Activated T-helper 1 cell treated with anti-CD3 and anti-CD28 coated beads, Interleukin-12 subunit alpha, Interleukin-12 subunit beta, Interleukin-2, Interleukin-4 antibody, amounts not matched to agents 30 ng/mL and 10 ng/mL and 1 ng/mL, durations not matched to agents 14 hours and 24 hours and 36 hours (primary cell): ENCODE results near the gene SEMA4D. TPM values are rescaled to one million over a fixed set of nuclear protein-coding genes. Genes with fewer than 3 reads are reported as not detected.
A peak's percentile ranks its signal among the peaks of the same experiment; 100 is the strongest.

Experiments
- DNase-seq: peaks from one replicate; pipeline ENCODE4 v3.0.0; 2021; ENCODE audit warnings: low spot score
- H3K27ac Mint-ChIP-seq: one replicate; pipeline ENCODE4 v1.8.0; 2021; ENCODE audit warnings: mild to moderate bottlenecking, mixed read lengths
- H3K27me3 Mint-ChIP-seq: one replicate; pipeline ENCODE4 v1.8.0; 2022; ENCODE audit warnings: mild to moderate bottlenecking, moderate library complexity, mixed read lengths; ENCODE audit not compliant: insufficient read depth
- H3K36me3 Mint-ChIP-seq: one replicate; pipeline ENCODE4 v1.8.0; 2021; ENCODE audit warnings: low read depth, mixed read lengths
- H3K4me1 Mint-ChIP-seq: one replicate; pipeline ENCODE4 v1.8.0; 2021; ENCODE audit warnings: low read depth, mixed read lengths
- H3K4me3 Mint-ChIP-seq: one replicate; pipeline ENCODE4 v1.8.0; 2021; ENCODE audit warnings: mild to moderate bottlenecking, moderate library complexity, mixed read lengths
- H3K9me3 Mint-ChIP-seq: one replicate; pipeline ENCODE4 v1.8.0; 2021; ENCODE audit warnings: mixed read lengths
- intact Hi-C: fragments of 100-400 bp; cut with micrococcal nuclease; formaldehyde crosslinking; loops from one replicate; pipeline ENCODE4 v1.15.1; 2024
- total RNA-seq: library from RNA; stranded (reverse); gene quantifications from 2 replicates; pipeline ENCODE4 v1.2.3, GENCODE V29; 2022

SEMA4D gene
- total RNA-seq, 1 donor from 2014 or later = 388 TPM

- Mint-ChIP-seq H3K9me3 (no peaks in the 10 kb centered on the region), H3K4me3 (peak overlapping the region; percentile 92), H3K4me1 (peaks cover 34% of the 10 kb centered on the region), H3K27ac (peak overlapping the region; percentile 98), H3K27me3 (peaks cover 2% of the 10 kb centered on the region), H3K36me3 (peaks cover 38% of the 10 kb centered on the region)
- intact Hi-C loops = loop anchor here (2.0 to 10.0 kb wide), 5 partner anchors 293 to 1007 kb away; partner anchors contain the start of genes GADD45G and SPIN1
- DNase-seq = peak; percentile 31
Measured at GRCh38 chr9:89311346-89312221, 186.3 kb downstream of the SEMA4D start.

Other genes starting within 250 kb of the SEMA4D start
- gene CKS2, start 186.9 kb downstream of the SEMA4D start, total RNA-seq = 148 and 162 TPM in 2 replicates
- gene SECISBP2, start 179.6 kb downstream of the SEMA4D start, total RNA-seq = 49.4 and 54.9 TPM in 2 replicates
- 36.6 and 37.2 TPM in 2 replicates for gene GADD45G, start 106.9 kb upstream of the SEMA4D start, total RNA-seq